ENCODE results near the gene SLC22A3. TPM values are rescaled to one million over a fixed set of nuclear protein-coding genes. Genes with fewer than 3 reads are reported as not detected.

Gene SLC22A3
- total and polyA plus RNA-seq, 2 donors (not counting 1 experiment from before 2014, with no cell fraction given), result not detected

DNA sequence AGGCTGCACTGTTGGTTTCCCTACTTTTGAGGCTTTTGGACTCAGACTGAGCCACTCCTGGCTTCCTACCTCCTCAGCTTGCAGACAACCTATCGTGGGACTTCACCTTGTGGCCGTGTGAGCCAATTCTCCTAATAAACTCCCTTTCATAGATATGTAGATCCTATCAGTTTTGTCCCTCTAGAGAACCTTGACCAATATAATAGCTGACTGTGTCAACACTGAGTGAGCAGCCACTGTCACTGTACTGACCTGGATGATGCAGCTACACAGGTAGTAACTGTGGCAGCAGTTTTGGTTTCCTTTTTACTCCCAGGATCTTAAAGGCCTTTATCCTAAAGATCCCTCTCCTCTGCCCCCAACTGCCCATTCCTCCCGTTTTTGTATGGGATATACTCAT lies 70.2 kb downstream of the SLC22A3 start:
- H3K4me1 Mint-ChIP-seq, result no peaks in the 10 kb centered on the region
- DNase-seq, result no peak
- intact Hi-C loops (cut with micrococcal nuclease), result no loop called here
- ChIA-PET POLR2A (no interaction called here), CTCF (no interaction called here)
- no peak overlapping the region for H3K27ac Mint-ChIP-seq
- WGBS (ENCODE audit: insufficient coverage), result 100% methylated on average over 2 of the region's 3 CpGs
- H3K4me3 ChIP-seq (ENCODE audit: control extremely low read depth in 1 of 5, extremely low read depth in 1 of 5, insufficient read depth in 1 of 5, low read depth in 2 of 5, low read length in 4 of 5), result no peak overlapping the region
- no peak overlapping the region for H2AFZ ChIP-seq (ENCODE audit: insufficient read depth, low read depth, low read length, poor library complexity, severe bottlenecking)
- H3K4me2 ChIP-seq (replicated peaks; ENCODE audit: low read depth, low read length, poor library complexity, severe bottlenecking), result no peak overlapping the region
- no peaks in the 10 kb centered on the region for H3K27me3 ChIP-seq (replicated peaks in 1 of 4; ENCODE audit: control extremely low read depth in 1 of 4, control insufficient read depth in 3 of 4, insufficient read depth in 4 of 4, low read length in 3 of 4)
- H3K4me1 ChIP-seq (ENCODE audit: control insufficient read depth in 2 of 2, insufficient read depth in 2 of 2, low read length in 2 of 2), result no peaks in the 10 kb centered on the region
- TF ChIP-seq EZH2 (IDR thresholded peaks at IDR 0.05; ENCODE audit: borderline replicate concordance, insufficient read depth, low read depth, low read length, poor library complexity, severe bottlenecking), result no peak
- TF ChIP-seq, protein P1, sequence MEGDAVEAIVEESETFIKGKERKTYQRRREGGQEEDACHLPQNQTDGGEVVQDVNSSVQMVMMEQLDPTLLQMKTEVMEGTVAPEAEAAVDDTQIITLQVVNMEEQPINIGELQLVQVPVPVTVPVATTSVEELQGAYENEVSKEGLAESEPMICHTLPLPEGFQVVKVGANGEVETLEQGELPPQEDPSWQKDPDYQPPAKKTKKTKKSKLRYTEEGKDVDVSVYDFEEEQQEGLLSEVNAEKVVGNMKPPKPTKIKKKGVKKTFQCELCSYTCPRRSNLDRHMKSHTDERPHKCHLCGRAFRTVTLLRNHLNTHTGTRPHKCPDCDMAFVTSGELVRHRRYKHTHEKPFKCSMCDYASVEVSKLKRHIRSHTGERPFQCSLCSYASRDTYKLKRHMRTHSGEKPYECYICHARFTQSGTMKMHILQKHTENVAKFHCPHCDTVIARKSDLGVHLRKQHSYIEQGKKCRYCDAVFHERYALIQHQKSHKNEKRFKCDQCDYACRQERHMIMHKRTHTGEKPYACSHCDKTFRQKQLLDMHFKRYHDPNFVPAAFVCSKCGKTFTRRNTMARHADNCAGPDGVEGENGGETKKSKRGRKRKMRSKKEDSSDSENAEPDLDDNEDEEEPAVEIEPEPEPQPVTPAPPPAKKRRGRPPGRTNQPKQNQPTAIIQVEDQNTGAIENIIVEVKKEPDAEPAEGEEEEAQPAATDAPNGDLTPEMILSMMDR (IDR thresholded peaks at IDR 0.05), result no peak
- peaks cover 30% of the 10 kb centered on the region for H3K27me3 Mint-ChIP-seq
- H3K9me3 Mint-ChIP-seq (ENCODE audit: insufficient read depth), result peaks cover 2% of the 10 kb centered on the region
- no peaks in the 10 kb centered on the region for H3K9me3 ChIP-seq (ENCODE audit: control extremely low read depth in 1 of 3, control insufficient read depth in 2 of 3, insufficient read depth in 1 of 3, low read length in 2 of 3)
- no peaks in the 10 kb centered on the region for H3K36me3 ChIP-seq (replicated peaks in 1 of 2; ENCODE audit: control extremely low read depth in 1 of 2, control insufficient read depth in 1 of 2, extremely low read depth in 1 of 2, insufficient read depth in 2 of 2, low read length in 1 of 2)
- H3K9ac ChIP-seq (ENCODE audit: low read length), result no peak overlapping the region
- no peak overlapping the region for H3K4me3 Mint-ChIP-seq
- no peak for ATAC-seq (ENCODE audit: low read depth)
- no peak overlapping the region for H3K27ac ChIP-seq (ENCODE audit: low read length in 2 of 2)
- H3K79me2 ChIP-seq (ENCODE audit: control insufficient read depth, insufficient read depth, low read length), result no peaks in the 10 kb centered on the region
- no peaks in the 10 kb centered on the region for H4K20me1 ChIP-seq (ENCODE audit: control insufficient read depth, insufficient read depth, low read length, poor library complexity, severe bottlenecking)

DNA sequence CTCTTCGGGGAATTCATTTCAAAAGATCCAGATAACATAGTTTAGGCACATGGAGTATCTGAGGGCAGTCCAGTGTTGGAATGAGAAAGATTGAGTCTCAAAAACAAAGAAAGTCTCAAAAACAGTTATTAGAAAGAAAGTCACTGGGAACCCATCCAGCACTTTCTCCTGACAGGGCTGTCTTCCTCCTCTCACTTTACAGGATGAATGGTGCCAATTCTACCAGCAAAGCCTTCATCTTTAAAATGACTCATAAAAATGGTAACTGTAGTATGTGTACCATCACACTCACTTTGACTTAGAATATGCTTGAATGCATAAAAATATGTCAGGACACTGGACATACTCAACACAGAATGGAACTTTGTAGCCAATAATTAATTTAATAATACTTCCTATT lies 71.3 kb downstream of the SLC22A3 start:
- no peak for TF ChIP-seq EZH2 (IDR thresholded peaks at IDR 0.05; ENCODE audit: borderline replicate concordance, insufficient read depth, low read depth, low read length, poor library complexity, severe bottlenecking)
- TF ChIP-seq, protein P1 (IDR thresholded peaks at IDR 0.05), result no peak
- H3K9ac ChIP-seq (ENCODE audit: low read length), result no peak overlapping the region
- H3K9me3 ChIP-seq (ENCODE audit: control extremely low read depth in 1 of 3, control insufficient read depth in 2 of 3, insufficient read depth in 1 of 3, low read length in 2 of 3), result no peaks in the 10 kb centered on the region
- H3K36me3 ChIP-seq (replicated peaks in 1 of 2; ENCODE audit: control extremely low read depth in 1 of 2, control insufficient read depth in 1 of 2, extremely low read depth in 1 of 2, insufficient read depth in 2 of 2, low read length in 1 of 2), result no peaks in the 10 kb centered on the region
- H3K4me1 ChIP-seq (ENCODE audit: control insufficient read depth in 2 of 2, insufficient read depth in 2 of 2, low read length in 2 of 2), result no peaks in the 10 kb centered on the region
- no peak for ATAC-seq (ENCODE audit: low read depth)
- H3K4me1 Mint-ChIP-seq, result no peaks in the 10 kb centered on the region
- WGBS (ENCODE audit: insufficient coverage), result 50% methylated on average over 1 of the region's 1 CpG
- POLR2A ChIA-PET, result no interaction called here
- DNase-seq, result no peak
- H3K4me3 Mint-ChIP-seq, result no peak overlapping the region
- peaks cover 32% of the 10 kb centered on the region for H3K27me3 Mint-ChIP-seq
- H3K27me3 ChIP-seq (replicated peaks in 1 of 4; ENCODE audit: control extremely low read depth in 1 of 4, control insufficient read depth in 3 of 4, insufficient read depth in 4 of 4, low read length in 3 of 4), result no peaks in the 10 kb centered on the region
- no peaks in the 10 kb centered on the region for H3K79me2 ChIP-seq (ENCODE audit: control insufficient read depth, insufficient read depth, low read length)
- H3K9me3 Mint-ChIP-seq (ENCODE audit: insufficient read depth), result peaks cover 2% of the 10 kb centered on the region
- intact Hi-C loops (cut with micrococcal nuclease), result no loop called here
- H3K27ac Mint-ChIP-seq, result no peak overlapping the region
- H3K27ac ChIP-seq (ENCODE audit: low read length in 2 of 2), result no peak overlapping the region
- CTCF ChIA-PET, result no interaction called here
- H3K4me3 ChIP-seq (ENCODE audit: control extremely low read depth in 1 of 5, extremely low read depth in 1 of 5, insufficient read depth in 1 of 5, low read depth in 2 of 5, low read length in 4 of 5), result no peak overlapping the region
- H4K20me1 ChIP-seq (ENCODE audit: control insufficient read depth, insufficient read depth, low read length, poor library complexity, severe bottlenecking), result no peaks in the 10 kb centered on the region
- no peak overlapping the region for H3K4me2 ChIP-seq (replicated peaks; ENCODE audit: low read depth, low read length, poor library complexity, severe bottlenecking)
- no peak overlapping the region for H2AFZ ChIP-seq (ENCODE audit: insufficient read depth, low read depth, low read length, poor library complexity, severe bottlenecking)
